ENCODE data around the gene TRAF5. TPM values are rescaled to one million over a fixed set of nuclear protein-coding genes. Genes with fewer than 3 reads are reported as not detected.

The TRAF5 gene
- total RNA-seq, 4 donors from 2014 or later: 1.3 to 11.7 (median 4.3) TPM

DNA sequence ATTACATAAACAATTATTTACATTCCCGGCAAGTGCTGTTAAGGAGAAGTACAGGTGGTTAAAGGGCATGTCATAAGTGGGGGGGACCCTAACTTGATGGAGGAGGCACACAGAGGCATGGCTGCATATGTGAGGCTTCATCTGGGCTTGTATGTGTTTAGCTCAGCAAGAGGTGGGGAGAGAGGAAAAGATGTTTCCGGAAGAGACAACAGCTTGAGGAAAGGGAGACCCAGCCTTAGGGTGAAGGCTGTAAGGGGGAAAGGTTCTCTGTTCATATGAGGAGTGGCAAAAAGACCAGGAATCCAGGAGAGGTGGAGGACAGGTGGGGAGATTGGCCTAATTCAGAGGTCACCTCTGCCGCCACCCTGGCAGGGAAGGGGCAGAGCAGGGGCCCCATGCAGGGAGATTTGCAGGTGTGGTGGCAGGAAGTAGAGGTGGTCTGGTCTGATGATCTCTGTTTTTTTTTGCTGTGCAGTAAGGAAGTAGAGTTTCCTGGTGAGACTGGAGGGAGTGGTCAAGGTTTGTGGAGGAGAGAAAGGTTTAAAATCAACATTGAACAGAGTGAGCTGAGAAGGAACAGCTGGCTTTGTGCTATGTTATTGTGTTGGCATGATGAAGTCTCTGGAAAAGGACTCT is 9.0 kb downstream of the TRAF5 start:
- Histone ChIP-seq H3K4me3 (no peak overlapping the region), H3K36me3 (no peaks in the 10 kb centered on the region), H3K27ac (no peak overlapping the region), H3K4me1 (peaks cover 13% of the 10 kb centered on the region), H3K27me3 (no peaks in the 10 kb centered on the region), H3K9me3 (no peaks in the 10 kb centered on the region)
- no peak for DNase-seq (ENCODE audit: low spot score in 2 of 2)
- TF ChIP-seq POLR2A (IDR thresholded peaks at IDR 0.05) (no peak), POLR2AphosphoS5 (IDR thresholded peaks at IDR 0.05) (no peak), EP300 (IDR thresholded peaks at IDR 0.05) (no peak)
- TF ChIP-seq, protein P1, sequence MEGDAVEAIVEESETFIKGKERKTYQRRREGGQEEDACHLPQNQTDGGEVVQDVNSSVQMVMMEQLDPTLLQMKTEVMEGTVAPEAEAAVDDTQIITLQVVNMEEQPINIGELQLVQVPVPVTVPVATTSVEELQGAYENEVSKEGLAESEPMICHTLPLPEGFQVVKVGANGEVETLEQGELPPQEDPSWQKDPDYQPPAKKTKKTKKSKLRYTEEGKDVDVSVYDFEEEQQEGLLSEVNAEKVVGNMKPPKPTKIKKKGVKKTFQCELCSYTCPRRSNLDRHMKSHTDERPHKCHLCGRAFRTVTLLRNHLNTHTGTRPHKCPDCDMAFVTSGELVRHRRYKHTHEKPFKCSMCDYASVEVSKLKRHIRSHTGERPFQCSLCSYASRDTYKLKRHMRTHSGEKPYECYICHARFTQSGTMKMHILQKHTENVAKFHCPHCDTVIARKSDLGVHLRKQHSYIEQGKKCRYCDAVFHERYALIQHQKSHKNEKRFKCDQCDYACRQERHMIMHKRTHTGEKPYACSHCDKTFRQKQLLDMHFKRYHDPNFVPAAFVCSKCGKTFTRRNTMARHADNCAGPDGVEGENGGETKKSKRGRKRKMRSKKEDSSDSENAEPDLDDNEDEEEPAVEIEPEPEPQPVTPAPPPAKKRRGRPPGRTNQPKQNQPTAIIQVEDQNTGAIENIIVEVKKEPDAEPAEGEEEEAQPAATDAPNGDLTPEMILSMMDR (IDR thresholded peaks at IDR 0.05): no peak
- WGBS: 81% methylated on average over 3 of the region's 3 CpGs

DNA sequence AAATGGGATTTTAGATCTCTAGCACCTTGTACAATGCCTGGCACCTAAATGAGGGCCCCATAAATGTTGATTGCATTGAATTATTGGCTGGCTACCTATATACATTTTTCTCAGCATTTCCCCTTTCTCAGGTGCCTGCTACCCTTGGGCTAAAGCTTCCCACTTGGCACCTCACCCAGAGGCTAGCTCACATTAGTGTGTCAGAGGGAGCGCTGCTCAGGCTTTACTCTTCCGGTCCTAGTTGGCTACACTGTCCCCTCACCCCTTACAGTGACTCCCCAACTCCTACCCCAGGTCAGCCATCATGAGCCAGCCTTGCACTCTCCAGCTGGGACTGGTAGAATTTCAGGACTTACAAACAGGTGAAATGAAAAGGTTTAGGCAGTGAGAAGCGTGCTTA is 9.5 kb downstream of the TRAF5 start:
- no peak for DNase-seq (ENCODE audit: low spot score in 2 of 2)
- no peaks in the 10 kb centered on the region for H3K36me3 ChIP-seq
- 90% methylated on average over 3 of the region's 3 CpGs for WGBS
- no peaks in the 10 kb centered on the region for H3K9me3 ChIP-seq
- no peaks in the 10 kb centered on the region for H3K27me3 ChIP-seq
- H3K4me1 ChIP-seq: peaks cover 13% of the 10 kb centered on the region
- TF ChIP-seq, protein P1 (IDR thresholded peaks at IDR 0.05): no peak
- no peak for TF ChIP-seq POLR2AphosphoS5 (IDR thresholded peaks at IDR 0.05)
- TF ChIP-seq POLR2A (IDR thresholded peaks at IDR 0.05): no peak
- no peak for TF ChIP-seq EP300 (IDR thresholded peaks at IDR 0.05)
- no peak overlapping the region for H3K27ac ChIP-seq
- H3K4me3 ChIP-seq: no peak overlapping the region

DNA sequence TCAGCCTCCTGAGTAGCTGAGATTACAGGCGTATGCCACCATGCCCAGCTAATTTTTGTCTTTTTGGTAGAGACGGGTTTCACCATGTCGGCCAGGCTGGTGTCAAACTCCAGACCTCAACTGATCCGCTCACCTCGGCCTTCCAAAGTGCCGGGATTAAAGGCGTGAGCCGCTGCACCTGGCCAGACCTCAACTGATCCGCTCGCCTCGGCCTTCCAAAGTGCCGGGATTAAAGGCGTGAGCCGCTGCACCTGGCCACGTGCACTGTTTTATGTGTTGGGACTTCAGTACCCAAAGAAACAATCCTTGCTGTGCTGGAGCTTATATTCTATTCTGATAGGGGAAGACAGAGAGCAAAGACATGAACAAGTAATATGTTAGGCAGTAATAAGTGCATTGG is 10.1 kb downstream of the TRAF5 start:
- no peak overlapping the region for H3K27ac ChIP-seq
- TF ChIP-seq EP300 (IDR thresholded peaks at IDR 0.05): no peak
- no peak for TF ChIP-seq POLR2A (IDR thresholded peaks at IDR 0.05)
- no peak for TF ChIP-seq POLR2AphosphoS5 (IDR thresholded peaks at IDR 0.05)
- TF ChIP-seq, protein P1 (IDR thresholded peaks at IDR 0.05): no peak
- H3K27me3 ChIP-seq: no peaks in the 10 kb centered on the region
- no peak for DNase-seq (ENCODE audit: low spot score in 2 of 2)
- no peak overlapping the region for H3K4me3 ChIP-seq
- no peaks in the 10 kb centered on the region for H3K36me3 ChIP-seq
- H3K9me3 ChIP-seq: no peaks in the 10 kb centered on the region
- peaks cover 10% of the 10 kb centered on the region for H3K4me1 ChIP-seq
- 97% methylated on average over 15 of the region's 15 CpGs for WGBS

DNA sequence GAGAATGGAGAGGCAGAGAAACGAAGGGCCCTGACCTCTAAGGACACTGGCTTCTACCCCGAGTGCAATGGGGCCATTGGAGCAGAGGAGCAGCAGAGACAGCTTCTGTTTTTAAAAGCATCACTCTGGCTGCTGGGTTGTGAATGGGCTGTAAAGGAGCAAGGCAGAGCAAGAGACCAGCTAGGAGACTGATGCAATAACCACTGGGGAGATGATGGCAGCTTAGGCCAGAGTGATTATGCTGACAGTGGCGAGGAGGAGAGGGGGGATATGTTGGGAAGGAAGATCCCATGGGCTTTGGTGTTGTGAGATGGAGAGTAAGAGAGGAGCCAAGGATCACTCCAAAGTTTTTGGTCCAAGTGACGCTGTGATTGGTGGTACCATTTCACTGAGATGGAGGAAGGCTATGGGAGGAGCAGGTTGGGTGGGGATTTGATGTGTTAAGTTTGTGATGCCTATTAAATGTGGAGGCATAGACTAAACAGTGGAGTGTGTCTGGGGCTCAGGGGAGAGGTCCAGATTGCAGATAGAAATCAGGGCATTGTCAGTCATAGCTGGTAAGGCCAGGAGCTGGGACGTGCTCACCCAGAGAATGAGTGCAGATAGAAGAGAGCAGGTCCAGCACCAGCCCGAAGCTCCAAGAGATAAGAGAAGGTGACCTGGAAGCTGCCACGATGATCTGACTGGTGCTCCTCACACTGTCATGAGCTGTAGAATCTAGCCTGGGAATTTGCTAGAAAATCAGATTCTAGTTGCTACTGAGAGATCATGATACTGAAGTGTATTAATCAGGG is 11.0 kb downstream of the TRAF5 start:
- TF ChIP-seq POLR2AphosphoS5 (IDR thresholded peaks at IDR 0.05) (no peak), POLR2A (IDR thresholded peaks at IDR 0.05) (no peak)
- TF ChIP-seq, protein P1 (IDR thresholded peaks at IDR 0.05): no peak
- Histone ChIP-seq H3K4me1 (peaks cover 3% of the 10 kb centered on the region), H3K27me3 (no peaks in the 10 kb centered on the region), H3K36me3 (no peaks in the 10 kb centered on the region), H3K27ac (no peak overlapping the region), H3K9me3 (no peaks in the 10 kb centered on the region), H3K4me3 (no peak overlapping the region)
- WGBS: 86% methylated on average over 7 of the region's 7 CpGs
- DNase-seq (ENCODE audit: low spot score in 2 of 2): no peak

DNA sequence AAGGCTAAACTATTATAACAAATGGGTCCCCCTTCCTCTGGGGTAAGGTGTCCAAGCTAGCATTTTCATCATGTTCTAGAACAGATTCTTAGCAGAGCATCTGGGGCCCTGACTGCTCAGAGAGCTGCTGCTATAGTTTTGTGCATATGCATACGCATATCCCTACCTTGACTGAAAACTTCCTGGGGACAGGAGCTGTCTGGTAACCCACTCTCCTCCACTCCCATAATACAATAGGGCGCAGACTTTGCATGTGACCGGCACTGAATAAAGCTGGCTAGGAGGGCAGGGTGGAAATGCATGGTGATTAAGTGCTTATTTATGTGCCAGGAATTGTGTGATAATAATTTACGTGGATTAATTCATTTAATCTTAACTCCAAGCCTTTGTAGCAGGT is 11.6 kb downstream of the TRAF5 start:
- no peak overlapping the region for H3K4me3 ChIP-seq
- peaks cover 3% of the 10 kb centered on the region for H3K4me1 ChIP-seq
- H3K27ac ChIP-seq: no peak overlapping the region
- 98% methylated on average over 4 of the region's 4 CpGs for WGBS
- no peaks in the 10 kb centered on the region for H3K9me3 ChIP-seq
- DNase-seq (ENCODE audit: low spot score in 2 of 2): no peak
- TF ChIP-seq POLR2AphosphoS5 (IDR thresholded peaks at IDR 0.05): no peak
- TF ChIP-seq POLR2A (IDR thresholded peaks at IDR 0.05): no peak
- TF ChIP-seq, protein P1 (IDR thresholded peaks at IDR 0.05): no peak
- no peak for TF ChIP-seq EP300 (IDR thresholded peaks at IDR 0.05)
- no peaks in the 10 kb centered on the region for H3K36me3 ChIP-seq
- H3K27me3 ChIP-seq: no peaks in the 10 kb centered on the region
